ENCODE results near the gene ZNF200.

The ZNF200 gene

DNA sequence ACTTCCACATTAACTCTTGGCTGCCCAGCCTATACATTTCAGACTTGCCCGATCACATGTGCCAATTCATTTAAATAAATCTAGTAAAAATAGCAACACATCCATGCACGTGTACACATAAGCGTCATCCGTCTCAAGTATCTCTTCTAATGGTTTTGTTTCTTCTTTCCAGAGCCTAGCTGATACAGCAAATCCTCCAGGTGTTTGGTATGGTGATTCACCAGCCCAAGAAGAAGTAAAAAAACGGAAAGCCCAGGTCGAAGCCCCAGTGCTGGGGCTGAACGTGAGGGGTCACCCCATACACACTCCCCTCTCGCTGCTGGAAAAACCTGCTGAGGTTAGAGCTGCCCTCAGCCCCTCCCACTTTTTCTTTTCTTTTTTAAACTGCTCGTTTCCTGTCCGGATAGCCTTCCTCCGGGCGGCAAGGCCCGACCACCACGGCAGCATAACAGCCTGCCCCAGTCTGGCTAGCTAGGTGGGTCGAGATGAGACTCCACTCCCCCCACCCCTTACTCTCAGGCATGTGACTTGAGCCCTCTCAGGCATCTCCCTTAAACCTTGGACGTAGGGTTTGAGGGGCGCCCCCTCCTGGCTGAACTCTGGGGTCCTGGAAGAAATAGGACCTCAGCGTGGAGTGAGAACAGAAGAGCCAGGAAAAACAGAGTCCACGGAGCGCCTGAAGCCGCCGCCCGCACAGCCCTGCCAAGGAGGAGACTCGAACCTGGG lies 60.9 kb downstream of the ZNF200 start:
- DNase-seq, result no peak
